HepG2 (cell line): ENCODE results near the gene SSBP4. TPM values are rescaled to one million over a fixed set of nuclear protein-coding genes. Genes with fewer than 3 reads are reported as not detected.
A peak's percentile ranks its signal among the peaks of the same experiment; 100 is the strongest.

Experiments used
- ATF5 ChIP-seq: sonication (generic); formaldehyde crosslinking; IDR thresholded peaks from 2 replicates; pipeline ENCODE4 v1.4.0; 2020; ENCODE audit warnings: mild to moderate bottlenecking, low read depth, missing genetic modification reagents
- ERF ChIP-seq: IDR thresholded peaks from 2 replicates; pipeline ENCODE4 v1.6.1; 2018; ENCODE audit warnings: missing biosample characterization, missing genetic modification reagents
- MTERF4 ChIP-seq: sonication (generic); formaldehyde crosslinking; IDR thresholded peaks from 2 replicates; pipeline ENCODE4 v1.8.0; 2023; ENCODE audit warnings: mild to moderate bottlenecking, missing genetic modification reagents
- NBN ChIP-seq: fragments of 450-650 bp; conservative IDR thresholded peaks from 2 replicates; pipeline ENCODE4 v1.6.1; 2017
- TCF12 ChIP-seq, 2 experiments: fragments of 450-650 bp in 1 of 2; sonication (generic) in 1 of 2; formaldehyde crosslinking in 1 of 2; IDR thresholded peaks; 2 replicates each; pipeline versions ENCODE4 v1.6.1 to v1.8.0; 2017 to 2022; ENCODE audit warnings: antibody characterized with exemption in 1 of 2, mild to moderate bottlenecking in 1 of 2, missing genetic modification reagents in 1 of 2, moderate library complexity in 1 of 2
- ZBTB10 ChIP-seq: sonication (generic); formaldehyde crosslinking; IDR thresholded peaks from 2 replicates; pipeline ENCODE4 v1.4.0; 2020; ENCODE audit warnings: missing genetic modification reagents, borderline replicate concordance
- ZFAT ChIP-seq: sonication (generic); formaldehyde crosslinking; conservative IDR thresholded peaks from 2 replicates; pipeline ENCODE4 v1.8.1; 2023; ENCODE audit warnings: missing genetic modification reagents, inconsistent platforms
- ZNF564 ChIP-seq: sonication (generic); formaldehyde crosslinking; IDR thresholded peaks from 2 replicates; pipeline ENCODE4 v1.8.1; 2023; ENCODE audit warnings: mild to moderate bottlenecking, missing genetic modification reagents
- polyA plus RNA-seq, 8 experiments: library from polyadenylated mRNA; depleted of rRNA in 3 of 8; stranded (reverse) in 7 of 8; unstranded in 1 of 8; fragments of >200 nt; fragmentation: Illumina TruSeq in 4 of 8; extraction: Trizol in 4 of 8; gene quantifications; 2 replicates each; pipeline versions ENCODE4 v1.2.1 to v1.2.3, GENCODE V29; 2011 to 2016; ENCODE audit warnings: low read depth in 4 of 8, missing spikeins in 1 of 8, mixed read lengths in 1 of 8; ENCODE audit not compliant: insufficient read depth in 1 of 8
- total RNA-seq, 5 experiments: library from RNA; depleted of rRNA; stranded (reverse); fragments of >200 nt; fragmentation: Illumina TruSeq; extraction: Trizol; gene quantifications; 2 replicates each; pipeline ENCODE4 v1.2.3, GENCODE V29; 2016; ENCODE audit warnings: low read depth in 1 of 5
- TF ChIP-seq, protein P1 (sequence below), 2 experiments: sonication (generic) in 1 of 2; formaldehyde crosslinking in 1 of 2; IDR thresholded peaks; 2 replicates each; pipeline versions ENCODE4 v1.6.1 to v1.9.0; 2014 to 2022; ENCODE audit warnings: antibody characterized with exemption in 1 of 2, borderline replicate concordance in 1 of 2, inconsistent platforms in 1 of 2, low read depth in 1 of 2, missing genetic modification reagents in 1 of 2
- TF ChIP-seq, protein P2 (sequence below): IDR thresholded peaks from 2 replicates; pipeline ENCODE4 v1.6.1; 2016; ENCODE audit warnings: low read depth, control low read depth
- TF ChIP-seq, protein P3 (sequence below): sonication (generic); formaldehyde crosslinking; IDR thresholded peaks from 2 replicates; pipeline ENCODE4 v1.4.0; 2020; ENCODE audit warnings: low read depth, mild to moderate bottlenecking, missing genetic modification reagents

SSBP4 gene
- total and polyA plus RNA-seq, 2 of the 13 experiments (the other 11 are each of a cell fraction or from before 2014, with no cell fraction given), result 20.8 to 39.5 TPM

DNA sequence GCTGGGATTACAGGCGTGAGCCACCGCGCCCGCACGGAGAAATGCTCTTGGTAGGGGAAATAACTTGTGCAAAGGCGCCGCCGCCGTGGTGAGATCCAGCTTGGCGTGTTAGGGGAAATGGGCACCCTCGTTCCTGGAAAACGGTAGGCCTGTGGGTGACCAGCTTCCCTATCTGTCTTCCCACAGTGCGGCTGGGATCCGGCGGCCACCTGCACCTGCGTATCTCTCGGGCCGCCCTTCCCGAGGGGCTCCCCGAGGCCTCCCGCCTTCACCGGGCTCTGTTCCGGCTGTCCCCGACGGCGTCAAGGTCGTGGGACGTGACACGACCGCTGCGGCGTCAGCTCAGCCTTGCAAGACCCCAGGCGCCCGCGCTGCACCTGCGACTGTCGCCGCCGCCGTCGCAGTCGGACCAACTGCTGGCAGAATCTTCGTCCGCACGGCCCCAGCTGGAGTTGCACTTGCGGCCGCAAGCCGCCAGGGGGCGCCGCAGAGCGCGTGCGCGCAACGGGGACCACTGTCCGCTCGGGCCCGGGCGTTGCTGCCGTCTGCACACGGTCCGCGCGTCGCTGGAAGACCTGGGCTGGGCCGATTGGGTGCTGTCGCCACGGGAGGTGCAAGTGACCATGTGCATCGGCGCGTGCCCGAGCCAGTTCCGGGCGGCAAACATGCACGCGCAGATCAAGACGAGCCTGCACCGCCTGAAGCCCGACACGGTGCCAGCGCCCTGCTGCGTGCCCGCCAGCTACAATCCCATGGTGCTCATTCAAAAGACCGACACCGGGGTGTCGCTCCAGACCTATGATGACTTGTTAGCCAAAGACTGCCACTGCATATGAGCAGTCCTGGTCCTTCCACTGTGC, 30.9 kb upstream of the SSBP4 start (continued):
- TF ChIP-seq, protein P1, sequence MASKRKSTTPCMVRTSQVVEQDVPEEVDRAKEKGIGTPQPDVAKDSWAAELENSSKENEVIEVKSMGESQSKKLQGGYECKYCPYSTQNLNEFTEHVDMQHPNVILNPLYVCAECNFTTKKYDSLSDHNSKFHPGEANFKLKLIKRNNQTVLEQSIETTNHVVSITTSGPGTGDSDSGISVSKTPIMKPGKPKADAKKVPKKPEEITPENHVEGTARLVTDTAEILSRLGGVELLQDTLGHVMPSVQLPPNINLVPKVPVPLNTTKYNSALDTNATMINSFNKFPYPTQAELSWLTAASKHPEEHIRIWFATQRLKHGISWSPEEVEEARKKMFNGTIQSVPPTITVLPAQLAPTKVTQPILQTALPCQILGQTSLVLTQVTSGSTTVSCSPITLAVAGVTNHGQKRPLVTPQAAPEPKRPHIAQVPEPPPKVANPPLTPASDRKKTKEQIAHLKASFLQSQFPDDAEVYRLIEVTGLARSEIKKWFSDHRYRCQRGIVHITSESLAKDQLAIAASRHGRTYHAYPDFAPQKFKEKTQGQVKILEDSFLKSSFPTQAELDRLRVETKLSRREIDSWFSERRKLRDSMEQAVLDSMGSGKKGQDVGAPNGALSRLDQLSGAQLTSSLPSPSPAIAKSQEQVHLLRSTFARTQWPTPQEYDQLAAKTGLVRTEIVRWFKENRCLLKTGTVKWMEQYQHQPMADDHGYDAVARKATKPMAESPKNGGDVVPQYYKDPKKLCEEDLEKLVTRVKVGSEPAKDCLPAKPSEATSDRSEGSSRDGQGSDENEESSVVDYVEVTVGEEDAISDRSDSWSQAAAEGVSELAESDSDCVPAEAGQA (IDR thresholded peaks at IDR 0.05; ENCODE audit: low read depth), result no peak
- TF ChIP-seq, protein P1 (CRISPR knock-in tag; IDR thresholded peaks at IDR 0.05; ENCODE audit: borderline replicate concordance), result peak; percentile 89
- TF ChIP-seq ZBTB10 (CRISPR knock-in tag) (peak; percentile 86; the same call in 1 of the 2 replicates), ZNF564 (0 out of 2 replicates have a peak, but pooled peaks have one; percentile 61), MTERF4 (CRISPR knock-in tag) (no peak), ATF5 (CRISPR knock-in tag) (0 out of 2 replicates have a peak, but pooled peaks have one; percentile 76), ZFAT (CRISPR knock-in tag) (peak; percentile 41; the same call in 1 of the 2 replicates), NBN (no peak), ERF (peak; percentile 79), TCF12 (IDR thresholded peaks at IDR 0.05) (no peak), TCF12 (CRISPR knock-in tag; IDR thresholded peaks at IDR 0.05) (peak; percentile 77; the same call in 1 of the 2 replicates)
- TF ChIP-seq, protein P2, sequence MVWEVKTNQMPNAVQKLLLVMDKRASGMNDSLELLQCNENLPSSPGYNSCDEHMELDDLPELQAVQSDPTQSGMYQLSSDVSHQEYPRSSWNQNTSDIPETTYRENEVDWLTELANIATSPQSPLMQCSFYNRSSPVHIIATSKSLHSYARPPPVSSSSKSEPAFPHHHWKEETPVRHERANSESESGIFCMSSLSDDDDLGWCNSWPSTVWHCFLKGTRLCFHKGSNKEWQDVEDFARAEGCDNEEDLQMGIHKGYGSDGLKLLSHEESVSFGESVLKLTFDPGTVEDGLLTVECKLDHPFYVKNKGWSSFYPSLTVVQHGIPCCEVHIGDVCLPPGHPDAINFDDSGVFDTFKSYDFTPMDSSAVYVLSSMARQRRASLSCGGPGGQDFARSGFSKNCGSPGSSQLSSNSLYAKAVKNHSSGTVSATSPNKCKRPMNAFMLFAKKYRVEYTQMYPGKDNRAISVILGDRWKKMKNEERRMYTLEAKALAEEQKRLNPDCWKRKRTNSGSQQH, result no peak; the same call in 1 of the 2 replicates
- TF ChIP-seq, protein P3, sequence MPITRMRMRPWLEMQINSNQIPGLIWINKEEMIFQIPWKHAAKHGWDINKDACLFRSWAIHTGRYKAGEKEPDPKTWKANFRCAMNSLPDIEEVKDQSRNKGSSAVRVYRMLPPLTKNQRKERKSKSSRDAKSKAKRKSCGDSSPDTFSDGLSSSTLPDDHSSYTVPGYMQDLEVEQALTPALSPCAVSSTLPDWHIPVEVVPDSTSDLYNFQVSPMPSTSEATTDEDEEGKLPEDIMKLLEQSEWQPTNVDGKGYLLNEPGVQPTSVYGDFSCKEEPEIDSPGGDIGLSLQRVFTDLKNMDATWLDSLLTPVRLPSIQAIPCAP (CRISPR knock-in tag), result 0 out of 2 replicates have a peak, but pooled peaks have one; percentile 64
